GM19372 (cell line): Measurements from ENCODE around the gene EMP1.

ENCODE experiments used
- ATAC-seq: cut with Tn5 transposase; IDR thresholded peaks from one replicate; pipeline ENCODE4 v1.9.1; 2021; ENCODE audit warnings: mild to moderate bottlenecking, low read depth, moderate library complexity; ENCODE audit not compliant: unreplicated experiment

Gene EMP1, protein sequence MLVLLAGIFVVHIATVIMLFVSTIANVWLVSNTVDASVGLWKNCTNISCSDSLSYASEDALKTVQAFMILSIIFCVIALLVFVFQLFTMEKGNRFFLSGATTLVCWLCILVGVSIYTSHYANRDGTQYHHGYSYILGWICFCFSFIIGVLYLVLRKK

DNA sequence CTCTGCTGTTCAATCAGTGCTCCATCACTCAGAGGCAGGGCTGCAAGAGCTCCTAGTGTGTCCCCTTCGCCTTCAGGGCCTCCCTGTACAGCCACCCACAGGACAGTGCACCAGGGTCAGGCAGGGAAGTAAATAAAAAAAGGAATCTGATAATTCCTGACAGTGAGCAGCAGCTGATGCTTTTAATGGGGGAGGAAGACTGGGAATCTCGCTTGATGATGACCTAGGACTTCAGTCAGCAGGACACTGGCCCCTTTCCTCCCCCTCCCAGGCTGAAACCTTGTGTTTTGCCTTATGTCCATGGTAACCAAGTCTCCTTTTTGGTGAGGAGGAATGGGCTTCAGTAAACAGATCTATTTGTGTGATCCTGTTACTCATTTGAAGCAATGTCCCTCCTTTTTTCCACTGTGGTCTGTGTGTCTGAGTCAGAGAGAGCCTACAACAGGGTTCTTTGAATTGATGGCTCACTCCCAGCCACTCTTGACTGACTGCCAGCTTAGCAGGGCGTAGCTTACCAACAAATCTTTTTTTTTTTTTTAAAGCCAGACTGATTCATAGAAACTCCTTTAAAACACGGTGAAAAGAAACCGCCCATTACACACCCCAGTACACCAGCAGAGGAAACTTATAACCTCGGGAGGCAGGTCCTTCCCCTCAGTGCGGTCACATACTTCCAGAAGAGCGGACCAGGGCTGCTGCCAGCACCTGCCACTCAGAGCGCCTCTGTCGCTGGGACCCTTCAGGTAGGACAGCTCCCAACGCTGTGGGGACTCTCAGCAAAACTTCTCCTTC, at the start of gene EMP1:
TSS of gene EMP1 (plus strand) at position 597 of the 792 bp plus-strand sequence. CDS start 14,785 bp downstream, outside the sequence.
- ATAC-seq, result peak; percentile 66

DNA sequence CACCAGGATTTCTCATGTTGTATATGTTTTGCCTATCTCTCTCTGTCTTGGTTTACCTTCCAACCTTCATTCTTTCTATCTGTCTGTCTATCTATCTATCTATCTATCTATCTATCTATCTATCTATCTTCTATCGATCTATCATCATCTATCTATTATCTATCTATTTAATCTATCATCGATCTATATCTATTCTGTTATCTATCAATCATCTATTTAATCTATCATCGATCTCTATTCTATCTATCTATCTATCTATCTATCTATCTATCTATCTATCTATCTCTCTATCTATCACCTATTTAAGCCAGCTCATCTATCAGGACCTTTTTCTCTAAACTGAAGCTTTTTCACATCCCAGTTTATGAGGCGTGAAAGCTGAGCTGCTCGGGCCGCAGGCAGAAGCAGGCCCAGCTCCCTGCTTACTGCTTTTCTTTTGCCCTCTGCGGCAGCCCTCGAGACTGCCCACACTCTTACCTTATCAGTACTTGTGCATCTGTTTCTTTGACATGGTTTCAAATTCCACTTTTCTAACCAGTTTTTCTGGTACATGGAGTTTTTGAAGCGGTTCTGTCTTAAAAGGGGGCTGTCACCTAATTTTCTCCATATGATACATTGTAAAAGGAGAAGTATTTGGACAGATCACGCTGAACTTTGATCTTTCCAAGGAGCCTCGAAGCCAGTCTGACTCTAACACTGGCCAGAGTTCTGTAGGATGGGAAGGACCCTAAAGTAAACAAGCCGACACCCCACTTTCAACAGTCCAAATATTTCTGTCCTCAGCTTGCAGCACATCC, 48.6 kb upstream of the EMP1 start:
- no peak for ATAC-seq

DNA sequence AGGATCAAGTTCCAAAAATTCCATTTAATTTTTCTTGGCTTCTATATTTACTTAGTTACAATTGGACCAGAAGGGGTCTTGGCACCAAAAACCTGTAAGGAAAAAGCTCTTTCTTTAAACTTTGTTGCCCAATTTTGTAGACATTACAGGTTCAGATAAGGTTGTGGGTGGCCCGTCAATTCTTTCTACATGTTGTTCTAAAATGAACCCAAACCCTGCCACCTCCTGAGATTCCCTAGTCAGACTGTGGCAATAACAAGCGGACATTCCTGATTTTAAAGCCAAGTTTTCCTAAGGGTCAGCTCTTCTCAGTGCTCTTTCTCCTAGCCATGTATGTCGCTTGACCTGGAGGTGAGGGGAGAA, 48.1 kb upstream of the EMP1 start:
- no peak for ATAC-seq

DNA sequence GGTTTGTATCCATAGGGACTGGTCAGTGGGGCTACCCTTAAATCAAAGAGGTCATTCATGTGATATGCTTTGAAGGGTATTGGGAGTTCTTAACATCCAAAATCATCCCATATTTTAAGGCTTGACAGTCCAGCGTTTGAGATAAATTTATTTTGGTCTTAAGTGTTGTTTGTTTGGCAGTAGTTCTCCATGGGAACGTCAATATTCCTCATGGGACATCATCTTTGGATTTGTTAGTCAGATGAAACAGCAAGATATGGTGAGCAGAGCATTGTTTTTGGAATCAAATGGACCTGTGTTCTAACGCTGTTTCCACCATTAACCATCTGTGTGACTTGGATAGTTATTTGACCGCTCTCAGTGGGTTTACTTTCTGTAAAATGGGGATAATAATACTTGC, 47.1 kb upstream of the EMP1 start:
- ATAC-seq, result no peak

DNA sequence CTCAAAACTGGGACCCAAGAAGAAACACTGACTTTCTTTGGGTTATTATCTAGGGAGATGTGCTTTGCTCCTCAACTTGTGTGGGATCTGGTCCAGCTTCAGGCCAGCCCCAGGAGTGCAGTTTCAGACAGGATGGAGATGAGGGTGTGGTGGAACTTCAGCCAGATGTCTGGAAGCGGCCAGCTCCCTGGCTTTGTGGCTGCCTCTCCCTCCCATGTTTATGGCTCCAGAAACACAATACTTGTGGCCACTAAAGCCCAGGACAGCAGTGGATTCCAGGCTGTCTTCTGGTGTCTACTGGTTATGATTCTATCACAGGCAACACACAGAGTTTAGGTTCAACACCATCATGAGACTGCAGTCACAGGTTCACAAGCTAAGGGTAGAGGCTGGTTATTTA, 44.2 kb upstream of the EMP1 start:
- no peak for ATAC-seq

DNA sequence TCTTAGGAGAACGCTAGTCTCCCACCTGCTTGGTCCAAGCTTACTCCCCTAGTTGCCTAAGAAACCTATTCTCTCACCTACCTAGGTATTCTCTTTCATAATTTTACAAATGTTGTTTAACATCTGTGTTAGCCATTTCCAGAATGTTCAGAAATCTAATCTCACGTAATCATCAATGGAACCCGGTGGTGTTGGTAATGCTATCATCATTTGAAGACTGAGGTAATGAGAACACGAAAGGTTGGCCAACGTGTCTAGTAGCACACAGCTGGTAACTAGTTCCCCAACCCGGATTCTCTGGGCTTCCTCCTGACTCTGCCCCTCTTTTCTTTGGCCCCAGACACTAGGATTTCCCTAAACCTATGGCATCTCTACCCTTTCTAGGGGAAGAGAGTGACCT, 43.8 kb upstream of the EMP1 start:
- no peak for ATAC-seq

DNA sequence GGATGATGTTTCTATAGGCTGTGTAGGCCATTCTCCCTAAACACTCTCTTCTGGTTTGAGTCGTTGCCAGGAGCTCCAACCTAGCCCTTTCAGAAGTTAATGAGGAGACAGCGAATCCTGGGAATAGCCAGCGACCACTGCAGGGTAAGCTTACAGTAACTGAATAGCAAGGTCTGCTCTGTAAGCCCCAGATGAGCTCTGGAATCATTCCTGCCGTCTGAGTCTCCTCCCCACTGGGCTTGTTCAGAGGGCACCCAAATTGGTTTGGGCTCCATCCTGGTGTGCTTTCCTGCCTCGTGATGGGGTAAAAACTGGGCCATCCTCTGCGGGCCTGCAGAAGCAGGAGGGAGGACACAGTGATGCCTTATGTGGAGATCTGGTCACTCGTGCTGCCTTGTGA, 43.3 kb upstream of the EMP1 start:
- no peak for ATAC-seq

DNA sequence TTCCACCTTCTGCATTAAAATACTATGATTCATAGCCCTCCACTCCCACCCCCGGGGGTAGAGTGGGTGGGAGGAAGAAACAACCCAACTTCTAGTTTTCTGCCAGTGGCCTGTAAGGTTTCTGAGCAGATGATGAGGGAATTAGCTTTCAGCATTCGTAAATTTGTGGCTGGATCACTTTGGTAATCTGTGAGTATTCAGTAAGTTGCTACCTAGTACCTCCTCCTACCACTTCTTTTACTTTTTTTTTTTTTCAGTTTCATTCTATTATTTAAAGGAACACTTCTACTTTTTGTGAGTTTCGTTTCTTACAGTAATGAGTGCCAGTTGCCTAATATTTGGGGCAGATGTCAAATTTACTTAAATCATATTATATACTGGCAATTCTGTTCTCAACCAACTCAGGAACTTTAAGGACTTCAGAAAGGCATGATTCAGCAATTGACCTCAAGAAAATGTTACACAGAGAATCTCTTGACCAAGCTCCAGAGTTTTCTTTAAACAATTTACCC, 42.4 kb upstream of the EMP1 start:
- ATAC-seq, result no peak

DNA sequence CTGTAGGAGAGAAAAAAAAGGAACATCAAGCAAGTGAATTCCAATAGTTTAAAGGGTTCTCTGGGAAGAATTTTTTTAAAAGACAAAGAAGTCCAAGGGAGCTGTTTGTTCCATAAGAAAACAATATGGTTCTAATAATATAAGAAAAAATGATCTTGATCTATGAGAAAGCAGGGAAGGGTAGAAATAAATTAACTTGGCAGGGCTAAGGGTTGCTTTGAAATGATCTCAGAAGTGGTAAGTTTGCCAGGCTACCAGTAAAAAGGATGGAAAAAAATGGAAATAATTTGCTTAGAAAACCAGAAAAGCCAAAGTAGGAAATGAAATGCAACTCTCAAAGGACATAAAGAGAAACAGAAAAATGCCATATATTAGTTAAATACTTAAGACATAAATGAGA, 41.7 kb upstream of the EMP1 start:
- ATAC-seq, result no peak

DNA sequence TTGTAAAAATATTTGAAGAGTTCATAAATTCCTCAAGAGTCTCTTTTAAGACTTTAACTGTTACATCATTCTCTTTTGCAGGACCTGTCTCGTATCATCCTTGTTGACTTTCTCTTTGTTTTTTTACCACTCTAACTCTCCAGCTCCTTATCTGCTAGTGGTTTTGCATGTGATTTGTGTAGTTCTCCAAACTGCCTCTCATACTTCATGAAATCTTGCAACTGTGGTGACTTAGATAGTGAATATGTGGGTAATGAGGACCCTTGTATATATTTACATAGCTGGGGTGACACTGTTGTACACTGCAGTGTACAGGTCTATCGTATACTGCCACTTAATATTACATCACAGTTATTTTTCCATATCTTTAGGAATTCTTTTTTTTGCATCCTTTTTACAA, 40.2 kb upstream of the EMP1 start:
- no peak for ATAC-seq

DNA sequence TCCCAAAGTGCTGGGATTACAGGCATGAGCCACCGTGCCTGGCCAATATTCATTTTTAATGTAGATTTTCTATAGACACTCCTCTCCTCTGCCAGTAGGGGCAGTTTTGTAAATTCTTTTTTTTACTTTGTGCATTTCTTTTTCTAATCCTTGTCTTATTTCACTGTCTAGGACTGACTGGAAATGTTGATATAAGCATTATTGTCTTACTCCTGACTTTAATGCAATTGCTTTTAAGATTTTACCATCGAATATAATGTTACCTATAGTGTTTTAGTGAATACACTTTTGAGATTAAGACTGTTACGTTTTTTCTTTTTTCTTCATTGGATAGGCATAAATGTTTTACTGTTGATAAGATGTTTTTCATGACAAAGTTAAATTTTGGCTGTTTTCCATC, 35.4 kb upstream of the EMP1 start:
- no peak for ATAC-seq

DNA sequence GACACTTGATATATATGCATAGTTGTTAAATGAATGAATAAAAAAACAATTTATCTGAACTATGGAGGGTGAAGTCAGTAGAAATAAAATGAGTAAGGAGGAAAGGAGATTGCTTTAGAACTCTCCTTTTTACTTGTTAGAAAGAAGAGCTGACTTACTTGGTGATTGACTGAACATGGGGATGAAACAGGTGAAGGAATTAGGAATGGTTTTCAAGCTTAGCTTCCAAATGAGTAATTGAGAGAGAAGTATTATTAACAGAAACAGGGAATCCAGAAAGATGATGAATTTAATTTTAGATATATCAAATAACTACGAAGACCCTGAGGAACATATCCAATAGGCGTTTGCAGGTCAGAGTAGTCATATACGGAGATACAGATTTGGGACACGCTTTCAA, 33.6 kb upstream of the EMP1 start:
- ATAC-seq, result no peak

DNA sequence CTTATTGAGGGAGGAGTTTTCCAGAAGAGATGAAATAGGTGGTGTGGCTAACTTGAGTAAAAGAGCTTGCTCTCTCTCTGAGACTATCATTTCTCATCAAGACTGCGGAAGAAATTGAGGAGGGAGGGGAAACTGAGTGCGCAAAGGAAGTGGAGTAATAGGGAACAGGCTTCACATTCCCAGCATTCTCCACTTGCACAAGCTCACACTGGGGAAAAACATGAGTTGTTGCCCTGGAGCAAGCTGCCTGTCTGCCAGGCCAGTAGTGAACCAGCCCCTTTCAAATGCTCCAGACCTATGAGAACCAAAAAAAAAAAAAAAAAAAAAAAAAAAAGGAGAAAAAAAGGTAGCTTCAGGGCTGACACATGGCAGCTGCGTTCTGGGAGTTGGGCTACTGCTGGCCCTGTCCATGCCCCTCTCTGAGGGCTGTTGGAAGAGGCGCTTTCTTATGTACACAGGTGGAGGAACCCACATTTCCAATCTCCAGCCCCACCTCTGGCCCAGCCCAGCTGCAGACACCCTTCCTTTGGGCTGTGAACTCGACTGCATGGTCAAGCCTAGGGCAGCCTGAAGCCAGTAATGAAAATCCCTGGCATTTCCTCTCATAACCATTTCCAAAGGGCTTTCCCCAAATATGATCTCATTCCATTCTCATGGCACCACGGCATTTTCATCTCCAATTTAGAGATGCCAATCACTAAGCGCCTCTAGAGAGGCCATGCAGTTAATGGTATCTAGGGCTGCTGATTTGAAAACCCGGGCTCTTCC, 32.5 kb upstream of the EMP1 start:
- ATAC-seq, result no peak

DNA sequence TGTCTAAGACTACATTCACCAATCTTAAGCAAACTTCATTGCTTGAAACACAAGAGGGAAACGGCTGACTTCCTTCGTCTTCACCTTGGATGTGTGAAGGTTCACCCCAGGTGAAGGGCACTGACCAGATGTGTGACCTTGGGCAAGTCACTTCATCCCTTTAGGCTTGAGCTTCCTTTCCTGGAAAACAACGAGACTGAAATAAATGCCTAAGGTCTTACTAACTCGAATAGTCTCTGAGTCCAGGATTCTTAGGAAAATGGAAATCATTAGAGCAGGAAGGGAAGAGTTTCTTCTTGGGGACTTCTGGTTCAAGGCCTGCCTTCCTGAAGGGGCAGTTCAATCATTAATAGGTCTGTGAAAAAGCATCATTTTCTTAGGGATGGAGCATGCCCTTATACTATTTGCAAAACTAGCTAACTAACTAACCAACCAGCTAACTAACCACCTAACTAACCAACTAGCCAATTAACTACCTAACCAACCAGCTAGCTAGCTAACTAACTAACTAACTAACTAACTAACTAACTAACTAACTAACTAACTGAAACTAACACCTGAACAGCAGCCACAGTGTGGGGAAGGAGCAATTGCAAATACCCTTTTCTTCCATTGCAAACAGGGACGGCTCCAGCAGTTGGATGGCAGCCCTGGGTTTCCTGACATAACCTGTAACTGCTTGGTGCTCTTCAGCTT, 31.5 kb upstream of the EMP1 start:
- no peak for ATAC-seq

DNA sequence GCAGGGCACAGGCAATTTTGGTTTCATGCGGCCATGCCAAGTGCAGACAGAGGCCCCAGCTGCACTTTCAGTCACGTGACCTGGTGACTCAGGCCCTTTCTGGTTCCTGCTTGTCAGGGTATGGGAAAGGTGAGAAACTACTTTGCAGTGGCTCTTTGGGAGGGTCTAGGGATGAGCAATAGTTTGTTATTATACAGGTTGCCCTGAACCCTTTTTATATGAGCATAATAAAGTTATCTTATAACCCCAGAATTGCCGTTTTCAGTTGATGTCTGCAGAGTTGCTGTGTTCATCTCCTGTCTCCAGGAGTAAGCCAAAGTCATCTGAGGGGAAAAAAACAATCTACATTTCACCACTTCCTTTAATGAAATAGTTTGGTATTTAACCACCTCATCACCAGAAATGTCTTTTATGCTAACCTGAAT, 30.9 kb upstream of the EMP1 start:
- ATAC-seq, result no peak

DNA sequence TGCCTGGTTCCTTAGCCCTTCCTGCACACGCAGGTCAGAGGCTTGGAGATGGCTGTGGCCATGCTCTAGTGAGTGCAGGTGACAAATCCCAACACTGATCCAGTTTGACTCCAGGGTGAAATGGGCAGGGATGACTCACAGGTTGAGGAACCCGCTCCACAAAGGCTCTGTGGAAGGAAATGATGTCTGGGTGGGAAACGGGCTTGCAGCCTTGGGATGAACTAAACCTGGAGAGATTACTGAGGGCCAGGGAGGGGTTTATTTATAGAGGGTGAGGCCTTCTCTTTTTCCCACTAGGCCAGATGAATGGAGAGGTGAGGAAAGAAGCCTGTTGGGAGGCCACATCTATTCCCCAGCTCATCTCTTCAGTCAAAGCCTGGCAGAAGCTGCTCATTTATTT, 29.3 kb upstream of the EMP1 start:
- no peak for ATAC-seq

DNA sequence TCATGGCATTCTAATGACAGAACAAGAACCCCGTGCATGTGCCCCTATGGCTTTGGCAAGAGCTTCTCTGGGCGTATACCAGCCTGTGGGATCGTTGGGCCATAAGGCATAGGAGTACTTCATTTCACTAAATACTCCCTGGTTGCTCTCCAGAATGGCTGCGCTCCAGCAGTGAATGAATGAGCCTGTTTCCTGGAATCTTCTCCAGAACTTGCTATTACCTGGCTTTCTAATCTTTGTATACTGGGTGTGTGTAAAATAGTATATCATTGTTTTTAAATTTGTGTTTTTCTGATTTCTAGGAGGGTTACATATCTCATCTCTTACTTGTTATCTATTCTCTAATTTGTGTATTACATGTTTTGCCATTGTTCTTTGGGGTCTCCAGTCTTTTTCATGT, 28.6 kb upstream of the EMP1 start:
- no peak for ATAC-seq

DNA sequence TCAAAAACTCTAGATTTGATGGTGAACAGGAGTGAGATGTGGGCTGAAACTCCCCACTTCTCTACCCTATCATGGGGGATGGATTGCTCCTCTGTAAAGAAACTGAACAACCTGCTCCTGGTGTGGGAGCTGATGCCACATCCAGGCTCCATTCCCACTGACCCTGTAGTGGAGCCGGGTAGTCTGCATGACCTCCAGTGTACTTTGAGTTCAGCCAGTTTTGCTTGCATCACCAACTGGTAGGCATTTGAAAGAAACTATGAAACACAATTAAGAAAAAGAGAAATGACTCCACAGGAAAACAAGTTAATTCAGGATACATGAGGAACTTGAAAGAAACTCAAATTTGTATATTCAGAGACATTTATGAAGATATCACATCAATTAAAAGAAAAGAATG, 27.3 kb upstream of the EMP1 start:
- no peak for ATAC-seq

DNA sequence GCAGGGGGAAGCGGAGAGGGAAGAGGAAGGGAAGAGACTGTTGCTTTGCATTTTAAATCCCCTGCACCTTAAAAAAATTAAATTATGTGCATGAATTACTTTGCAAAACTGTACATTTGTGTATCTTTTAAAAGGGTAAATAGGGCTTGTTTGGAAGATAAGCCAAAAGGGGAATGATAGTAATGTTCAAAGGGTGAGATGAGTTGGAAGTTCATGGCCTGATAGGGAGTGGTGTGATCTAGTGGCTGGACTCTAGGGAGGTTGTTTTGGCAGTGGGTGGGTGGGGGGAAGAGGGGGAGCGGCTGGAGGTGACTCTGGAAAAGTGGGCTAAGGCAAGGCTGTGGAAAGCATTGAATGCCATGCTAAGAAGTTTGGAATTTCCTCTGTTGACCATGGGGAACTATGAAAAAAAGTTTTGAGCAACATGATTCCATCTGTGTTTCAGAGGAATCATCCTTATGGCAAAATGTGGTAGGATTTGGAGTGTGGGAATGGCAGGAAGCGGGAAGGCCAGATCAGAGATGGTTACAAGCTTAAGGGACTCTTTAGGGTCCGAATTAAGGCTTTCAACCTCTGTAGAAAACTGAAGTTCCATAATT, 25.5 kb upstream of the EMP1 start:
- ATAC-seq, result no peak
